NCI-H2081 (cell line): ENCODE measurements around the gene POTEH.
"Not testable (repeated sequence)": the region's sequence is repeated elsewhere in the genome, so short reads cannot be mapped to it uniquely, and the experiment has no call there.

Source experiments
- DNase-seq, 2 experiments: peaks; one replicate each; lab custom pipeline; 2025; lab: John Stamatoyannopoulos, UW

POTEH gene

GRCh38 chr22:15738157-15738908 is 48.5 kb downstream of the POTEH start:
- DNase-seq = not testable (repeated sequence)

GRCh38 chr22:15738909-15739391 is 49.1 kb downstream of the POTEH start:
- not testable (repeated sequence) for DNase-seq

- DNase-seq = not testable (repeated sequence)
Observed at GRCh38 chr22:15747636-15748323, 58.0 kb downstream of the POTEH start.

GRCh38 chr22:15749181-15749970 is 59.5 kb downstream of the POTEH start:
- DNase-seq = not testable (repeated sequence)

- DNase-seq = not testable (repeated sequence)
Observed at GRCh38 chr22:15759443-15760097, 69.7 kb downstream of the POTEH start.

- DNase-seq = not testable (repeated sequence)
Observed at GRCh38 chr22:15760388-15761150, 70.7 kb downstream of the POTEH start.

- not testable (repeated sequence) for DNase-seq
Observed at GRCh38 chr22:15761151-15761777, 71.4 kb downstream of the POTEH start.

GRCh38 chr22:15763559-15763958 is 73.7 kb downstream of the POTEH start:
- DNase-seq = not testable (repeated sequence)
